WERI-Rb-1 (cell line): ENCODE results near the gene ADARB2.

Experiments
- DNase-seq: peaks from one replicate; pipeline ENCODE4 v3.0.0-alpha.2; 2020
- H3K27ac ChIP-seq: fragments of 250-450 bp; sonication (Bioruptor Pico); 2 replicates; pipeline ENCODE4 v1.5.1; 2020; ENCODE audit warnings: mild to moderate bottlenecking, moderate library complexity
- H3K27me3 ChIP-seq: fragments of 250-450 bp; sonication (Bioruptor Pico); 2 replicates; pipeline ENCODE4 v1.5.1; 2021; ENCODE audit warnings: mild to moderate bottlenecking, low read depth, moderate library complexity; ENCODE audit not compliant: insufficient read depth, severe bottlenecking
- H3K36me3 ChIP-seq: fragments of 250-450 bp; sonication (Bioruptor Pico); 2 replicates; pipeline ENCODE4 v1.5.1; 2020; ENCODE audit warnings: mild to moderate bottlenecking, moderate library complexity
- H3K4me3 ChIP-seq: 2 replicates; pipeline ENCODE4 v1.5.1; 2011; ENCODE audit warnings: low read depth, mild to moderate bottlenecking, control low read depth, low read length
- H3K9me3 ChIP-seq: fragments of 250-450 bp; sonication (Bioruptor Pico); 2 replicates; pipeline ENCODE4 v1.5.1; 2021; ENCODE audit warnings: mild to moderate bottlenecking, moderate library complexity; ENCODE audit not compliant: severe bottlenecking
- CTCF ChIP-seq: IDR thresholded peaks from 2 replicates; pipeline ENCODE4 v1.5.1; 2011; ENCODE audit warnings: low read depth, mild to moderate bottlenecking, control low read depth, inconsistent platforms, low read length

ADARB2 gene

GRCh38 chr10:1517684-1518083 lies 219.6 kb downstream of the ADARB2 start:
- DNase-seq: no peak
- H3K36me3 ChIP-seq: no peaks in the 10 kb centered on the region
- no peaks in the 10 kb centered on the region for H3K9me3 ChIP-seq
- H3K27me3 ChIP-seq: peaks cover 2% of the 10 kb centered on the region
- H3K4me3 ChIP-seq: no peak overlapping the region
- TF ChIP-seq CTCF: no peak
- H3K27ac ChIP-seq: no peak overlapping the region

- Histone ChIP-seq H3K4me3 (no peak overlapping the region), H3K36me3 (no peaks in the 10 kb centered on the region), H3K9me3 (no peaks in the 10 kb centered on the region), H3K27ac (no peak overlapping the region), H3K27me3 (peaks cover 2% of the 10 kb centered on the region)
- no peak for TF ChIP-seq CTCF
- DNase-seq: no peak
Observed at GRCh38 chr10:1516492-1517165, 220.7 kb downstream of the ADARB2 start.

- TF ChIP-seq CTCF: no peak
- no peaks in the 10 kb centered on the region for H3K36me3 ChIP-seq
- H3K27ac ChIP-seq: no peak overlapping the region
- no peak for DNase-seq
- no peaks in the 10 kb centered on the region for H3K9me3 ChIP-seq
- no peak overlapping the region for H3K4me3 ChIP-seq
- H3K27me3 ChIP-seq: peaks cover 2% of the 10 kb centered on the region
Observed at GRCh38 chr10:1515780-1516491, 221.4 kb downstream of the ADARB2 start.

GRCh38 chr10:1515121-1515779 lies 222.1 kb downstream of the ADARB2 start:
- Histone ChIP-seq H3K27ac (no peak overlapping the region), H3K27me3 (peaks cover 2% of the 10 kb centered on the region), H3K9me3 (no peaks in the 10 kb centered on the region), H3K36me3 (no peaks in the 10 kb centered on the region), H3K4me3 (no peak overlapping the region)
- DNase-seq: no peak
- TF ChIP-seq CTCF: no peak

GRCh38 chr10:1514681-1515080 lies 222.6 kb downstream of the ADARB2 start:
- Histone ChIP-seq H3K27me3 (peaks cover 2% of the 10 kb centered on the region), H3K9me3 (no peaks in the 10 kb centered on the region), H3K4me3 (no peak overlapping the region), H3K36me3 (no peaks in the 10 kb centered on the region), H3K27ac (no peak overlapping the region)
- TF ChIP-seq CTCF: no peak
- no peak for DNase-seq
